ENCODE results near the gene KIF3C.

GRCh38 chr2:26016012-26016705 is 33.9 kb upstream of the KIF3C start:
- TF ChIP-seq PKNOX1 (IDR thresholded peaks at IDR 0.05) (no peak), SUZ12 (IDR thresholded peaks at IDR 0.05) (no peak), FOXM1 (IDR thresholded peaks at IDR 0.05; ENCODE audit: borderline replicate concordance) (no peak), ELF4 (IDR thresholded peaks at IDR 0.05) (no peak), BHLHE40 (IDR thresholded peaks at IDR 0.05; ENCODE audit: borderline replicate concordance) (no peak), CTBP1 (IDR thresholded peaks at IDR 0.05; ENCODE audit: borderline replicate concordance) (no peak), FOXK2 (IDR thresholded peaks at IDR 0.05) (no peak), FOXA1 (IDR thresholded peaks at IDR 0.05) (no peak), ARNT (IDR thresholded peaks at IDR 0.05) (no peak)

All from HEK293T (cell line).